ENCODE measurements around the gene STIP1. TPM values are rescaled to one million over a fixed set of nuclear protein-coding genes. Genes with fewer than 3 reads are reported as not detected.

STIP1 gene
- total and polyA plus RNA-seq, 2 of the 8 experiments (the other 6 are each of a cell fraction or from before 2014, with no cell fraction given) = 140 to 329 TPM

DNA sequence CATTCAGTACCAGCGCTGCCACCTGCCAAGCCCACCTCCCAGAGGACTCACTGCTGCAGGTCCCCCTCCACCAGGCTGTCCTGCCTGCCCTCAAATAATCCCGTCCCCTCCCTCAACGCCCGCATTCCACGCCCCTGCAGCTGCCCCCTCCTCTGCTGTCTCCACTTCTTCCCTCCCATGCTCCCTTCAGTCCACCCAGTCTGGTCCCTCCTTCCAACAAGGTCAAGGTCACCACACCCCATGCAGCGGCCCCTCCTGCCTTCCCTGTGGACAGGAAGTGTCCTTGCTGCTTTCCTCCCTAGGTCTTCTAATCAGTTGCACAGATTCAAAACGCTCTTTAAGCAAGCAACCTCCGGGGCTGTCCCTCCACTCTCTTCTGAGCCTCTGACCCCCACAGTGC, 32.2 kb upstream of the STIP1 start:
- Histone ChIP-seq H4K8ac (ENCODE audit: extremely low read depth, insufficient read depth, low read length) (no peak overlapping the region), H3K36me3 (ENCODE audit: control insufficient read depth in 2 of 4, insufficient read depth in 4 of 4, low read length in 3 of 4) (no peaks in the 10 kb centered on the region; a peak in 1 of 8 replicates), H2AK5ac (ENCODE audit: low read depth, low read length) (no peak overlapping the region), H3K9ac (replicated peaks in 1 of 4; ENCODE audit: extremely low read depth in 1 of 4, low read depth in 3 of 4, low read length in 3 of 4) (no peak overlapping the region), H3K14ac (ENCODE audit: insufficient read length) (no peak overlapping the region), H3K4me1 (replicated peaks in 1 of 4; ENCODE audit: control insufficient read depth in 3 of 4, insufficient read depth in 4 of 4, low read length in 3 of 4) (peaks cover 2 to 15% (median 8%) of the 10 kb centered on the region in 4 experiments; a peak in 6 of 7 replicates), H2BK20ac (ENCODE audit: low read length) (no peak overlapping the region), H3K56ac (replicated peaks; ENCODE audit: insufficient read length, low read depth, low read length) (no peak overlapping the region), H3K4me3 (ENCODE audit: extremely low read depth in 1 of 4, insufficient read depth in 2 of 4, low read depth in 3 of 4, low read length in 4 of 4) (no peak overlapping the region), H4K91ac (replicated peaks; ENCODE audit: insufficient read length, low read length) (no peak overlapping the region), H2BK15ac (ENCODE audit: low read length) (0 out of 2 replicates have a peak overlapping the region, but pooled peaks have one; percentile 75), H3K23ac (ENCODE audit: insufficient read length) (no peak overlapping the region), H3K4ac (replicated peaks; ENCODE audit: insufficient read length, low read depth, low read length) (no peak overlapping the region), H3K23me2 (ENCODE audit: low read depth, low read length) (no peaks in the 10 kb centered on the region), H3K4me2 (ENCODE audit: insufficient read depth in 1 of 2, low read depth in 2 of 2, low read length in 2 of 2) (peak overlapping the region in 1 of 2 experiments; percentile 43; a peak in 1 of 4 replicates), H2BK5ac (ENCODE audit: low read depth, low read length) (0 out of 2 replicates have a peak overlapping the region, but pooled peaks have one; percentile 16), H3K79me1 (ENCODE audit: low read depth, low read length) (no peaks in the 10 kb centered on the region), H3K9me3 (ENCODE audit: insufficient read depth in 2 of 2, low read depth in 1 of 2, low read length in 1 of 2) (no peaks in the 10 kb centered on the region), H3K27me3 (replicated peaks in 1 of 4; ENCODE audit: control insufficient read depth in 3 of 4, extremely low read depth in 1 of 4, insufficient read depth in 3 of 4, low read length in 3 of 4) (peaks cover 0 to 16% (median 0%) of the 10 kb centered on the region in 4 experiments; a peak in 2 of 7 replicates), H3K27ac (ENCODE audit: low read depth, low read length) (no peak overlapping the region), H2BK120ac (replicated peaks; ENCODE audit: low read depth, low read length) (no peak overlapping the region), H4K5ac (ENCODE audit: insufficient read length, low read depth, low read length) (no peak overlapping the region), H3K18ac (ENCODE audit: extremely low read depth, low read length) (no peak overlapping the region; the same call in none of the 2 replicates), H3K79me2 (ENCODE audit: control insufficient read depth in 1 of 2, insufficient read depth in 2 of 2, low read length in 2 of 2) (no peaks in the 10 kb centered on the region; a peak in 1 of 4 replicates), H2AFZ (ENCODE audit: low read length) (no peak overlapping the region), H4K20me1 (replicated peaks in 1 of 2; ENCODE audit: control insufficient read depth in 1 of 2, insufficient read depth in 2 of 2, low read length in 2 of 2) (peaks cover 17 to 27% of the 10 kb centered on the region in 2 experiments), H2BK12ac (ENCODE audit: low read depth, low read length) (peak overlapping the region; percentile 87; the same call in 1 of the 2 replicates)
- no peak for DNase-seq (ENCODE audit: low read depth in 1 of 2, low spot score in 2 of 2)
- TF ChIP-seq POU5F1 (IDR thresholded peaks at IDR 0.05; ENCODE audit: low read depth, low read length) (no peak), TEAD4 (IDR thresholded peaks at IDR 0.05; ENCODE audit: low read depth, low read length) (peak; percentile 24; the same call in 1 of the 2 replicates)
- POLR2A ChIA-PET (ENCODE audit: partially characterized antibody) = interaction anchor here (1.2 kb wide), 1 partner anchor 9 kb away, joined by 3 read pairs; no protein-coding TSS in a partner anchor
- 63% methylated on average over 8 of the region's 8 CpGs; no CpG with 5 or more reads in 1 of the 2 experiments for WGBS, 2 experiments (ENCODE audit: extremely low coverage in 1 of 2, insufficient coverage in 1 of 2, insufficient read length in 1 of 2, insufficient replicate concordance in 2 of 2, low coverage in 1 of 2, low lambda C conversion rate in 2 of 2, missing lambda C conversion rate in 1 of 2)
- CTCF ChIA-PET (ENCODE audit: partially characterized antibody) = interaction anchor here (0.6 to 14.9 kb wide), 7 partner anchors 8 to 153 kb away, joined by 3 to 291 read pairs (median 126); partner anchors contain the start of gene FLRT1
- FAIRE-seq = no peak

Data from H1 (cell line).